Prostate gland (tissue), 2 donors: ENCODE results near the gene IRF2.

Source experiments
- POLR2A ChIP-seq: fragments of 450-650 bp; IDR thresholded peaks from one replicate; pipeline ENCODE4 v1.6.1; 2016; ENCODE audit warnings: antibody characterized with exemption, mild to moderate bottlenecking
- POLR2AphosphoS5 ChIP-seq: sonication (generic); formaldehyde crosslinking; IDR thresholded peaks from one replicate; pipeline ENCODE4 v1.6.1; 2017; ENCODE audit warnings: antibody characterized with exemption
- TF ChIP-seq, protein P1 (sequence below), 4 experiments: fragments of 200-600 bp in 2 of 4; fragments of 450-650 bp in 2 of 4; sonication (generic) in 2 of 4; IDR thresholded peaks; 1 replicate in 3 of 4; 2 replicates in 1 of 4; pipeline ENCODE4 v1.5.1; 2016 to 2019; ENCODE audit warnings: antibody characterized with exemption in 4 of 4, mild to moderate bottlenecking in 2 of 4, moderate library complexity in 2 of 4

GRCh38 chr4:184370711-184371389 lies 103.5 kb downstream of the IRF2 start:
- TF ChIP-seq, protein P1, sequence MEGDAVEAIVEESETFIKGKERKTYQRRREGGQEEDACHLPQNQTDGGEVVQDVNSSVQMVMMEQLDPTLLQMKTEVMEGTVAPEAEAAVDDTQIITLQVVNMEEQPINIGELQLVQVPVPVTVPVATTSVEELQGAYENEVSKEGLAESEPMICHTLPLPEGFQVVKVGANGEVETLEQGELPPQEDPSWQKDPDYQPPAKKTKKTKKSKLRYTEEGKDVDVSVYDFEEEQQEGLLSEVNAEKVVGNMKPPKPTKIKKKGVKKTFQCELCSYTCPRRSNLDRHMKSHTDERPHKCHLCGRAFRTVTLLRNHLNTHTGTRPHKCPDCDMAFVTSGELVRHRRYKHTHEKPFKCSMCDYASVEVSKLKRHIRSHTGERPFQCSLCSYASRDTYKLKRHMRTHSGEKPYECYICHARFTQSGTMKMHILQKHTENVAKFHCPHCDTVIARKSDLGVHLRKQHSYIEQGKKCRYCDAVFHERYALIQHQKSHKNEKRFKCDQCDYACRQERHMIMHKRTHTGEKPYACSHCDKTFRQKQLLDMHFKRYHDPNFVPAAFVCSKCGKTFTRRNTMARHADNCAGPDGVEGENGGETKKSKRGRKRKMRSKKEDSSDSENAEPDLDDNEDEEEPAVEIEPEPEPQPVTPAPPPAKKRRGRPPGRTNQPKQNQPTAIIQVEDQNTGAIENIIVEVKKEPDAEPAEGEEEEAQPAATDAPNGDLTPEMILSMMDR (IDR thresholded peaks at IDR 0.05), result no peak
- TF ChIP-seq POLR2A (no peak), POLR2AphosphoS5 (no peak)
